HG03135 (cell line): ENCODE results near the gene KCNQ1.

Source experiments
- ATAC-seq: cut with Tn5 transposase; IDR thresholded peaks from one replicate; pipeline ENCODE4 v1.9.1; 2021; ENCODE audit warnings: mild to moderate bottlenecking, moderate library complexity; ENCODE audit not compliant: unreplicated experiment

The KCNQ1 gene

GRCh38 chr11:2865922-2866577, 421.2 kb downstream of the KCNQ1 start:
- ATAC-seq = no peak

DNA sequence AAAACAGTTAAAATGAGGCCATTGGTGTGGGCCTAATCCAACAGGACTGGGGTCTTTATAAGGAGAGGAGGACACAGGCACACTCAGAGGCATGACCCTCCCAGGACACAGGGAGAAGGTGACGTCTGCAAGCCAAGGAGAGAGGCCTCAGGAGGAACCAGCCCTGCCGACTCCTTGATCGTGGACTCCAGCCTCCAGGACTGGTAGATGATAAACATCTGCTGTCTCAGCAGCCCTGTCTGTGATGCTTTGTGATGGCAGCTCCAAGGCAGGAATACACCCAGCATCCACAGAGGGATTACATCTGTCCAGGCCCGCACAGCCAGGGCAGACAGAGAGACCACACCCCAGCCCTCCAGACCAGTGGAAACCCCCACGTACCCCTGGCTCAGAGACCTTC, 422.3 kb downstream of the KCNQ1 start:
- no peak for ATAC-seq

- no peak for ATAC-seq
Measured at GRCh38 chr11:2867722-2868505, 423.1 kb downstream of the KCNQ1 start.

- no peak for ATAC-seq
Measured at GRCh38 chr11:2868506-2869133, 423.8 kb downstream of the KCNQ1 start.

- ATAC-seq = no peak
Measured at GRCh38 chr11:2869134-2869526, 424.3 kb downstream of the KCNQ1 start.

GRCh38 chr11:2869561-2870427, 425.0 kb downstream of the KCNQ1 start:
- ATAC-seq = no peak

DNA sequence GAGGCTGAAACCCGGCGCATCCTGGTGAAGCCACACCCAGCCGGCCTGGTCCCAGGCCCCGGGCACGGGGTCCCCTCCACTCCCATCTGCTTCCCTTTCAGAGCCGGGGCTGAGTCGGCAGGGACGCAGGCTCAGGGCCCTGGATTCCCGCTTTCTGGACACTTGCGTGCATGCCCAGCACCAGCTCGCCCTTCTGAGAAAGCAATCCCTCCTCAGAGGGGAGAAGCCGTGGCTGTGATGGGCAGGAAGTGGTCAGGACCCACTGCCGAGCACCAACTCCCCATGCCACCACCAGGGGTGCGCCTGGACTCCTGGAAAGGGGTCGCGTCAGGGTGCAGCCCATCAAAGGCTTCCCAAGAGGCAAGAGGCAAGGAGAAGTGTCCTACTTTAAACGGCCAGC, 425.7 kb downstream of the KCNQ1 start:
- ATAC-seq = no peak

GRCh38 chr11:2870969-2871680, 426.3 kb downstream of the KCNQ1 start:
- no peak for ATAC-seq

GRCh38 chr11:2874963-2875362, 430.2 kb downstream of the KCNQ1 start:
- no peak for ATAC-seq

GRCh38 chr11:2877474-2877873, 432.7 kb downstream of the KCNQ1 start:
- no peak for ATAC-seq

GRCh38 chr11:2878782-2879181, 434.0 kb downstream of the KCNQ1 start:
- no peak for ATAC-seq

GRCh38 chr11:2880646-2881045, 435.8 kb downstream of the KCNQ1 start:
- ATAC-seq = no peak

DNA sequence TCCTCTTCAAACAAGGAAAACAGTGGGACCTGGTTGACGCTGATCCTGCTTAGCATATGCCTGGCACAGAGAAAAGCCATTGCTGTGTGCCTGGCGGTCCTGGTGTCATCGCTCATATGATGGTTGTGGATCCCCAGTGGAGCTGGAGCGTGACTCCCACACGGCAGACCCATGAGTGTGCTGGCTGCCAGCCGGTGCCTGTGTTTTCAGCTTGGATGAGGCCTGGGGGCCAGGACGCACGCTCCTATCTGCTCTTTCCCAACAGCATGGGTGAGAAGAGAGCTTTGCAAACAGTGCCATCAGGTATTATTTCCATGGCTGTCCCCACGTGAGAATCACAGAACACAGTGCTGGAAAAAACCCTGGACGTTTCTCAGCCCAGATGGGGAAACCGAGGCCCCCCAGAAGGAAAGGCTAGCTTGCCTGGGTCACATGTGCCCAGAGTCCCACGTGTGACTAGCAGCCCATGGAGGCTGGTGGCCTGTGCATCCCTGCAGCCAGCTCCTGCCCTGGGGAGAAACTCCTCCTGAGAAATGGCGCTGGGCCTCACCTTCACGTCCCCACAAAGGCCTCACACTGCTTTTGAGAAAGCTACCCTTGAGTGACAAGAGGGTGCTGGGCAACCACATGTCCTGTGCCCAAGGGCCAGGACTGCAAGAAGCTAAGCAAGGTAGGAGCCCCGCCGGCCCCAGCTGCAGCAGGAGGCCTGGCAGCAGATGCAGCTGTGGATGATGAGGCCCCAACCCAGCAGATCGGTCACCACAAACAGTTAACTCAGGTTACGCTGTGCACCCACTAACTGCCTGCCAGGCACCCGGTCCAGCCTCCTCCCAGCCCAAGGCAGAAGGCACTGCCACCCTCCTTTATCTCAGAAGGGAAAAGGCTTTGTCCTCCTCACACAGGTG, 436.5 kb downstream of the KCNQ1 start:
- no peak for ATAC-seq

DNA sequence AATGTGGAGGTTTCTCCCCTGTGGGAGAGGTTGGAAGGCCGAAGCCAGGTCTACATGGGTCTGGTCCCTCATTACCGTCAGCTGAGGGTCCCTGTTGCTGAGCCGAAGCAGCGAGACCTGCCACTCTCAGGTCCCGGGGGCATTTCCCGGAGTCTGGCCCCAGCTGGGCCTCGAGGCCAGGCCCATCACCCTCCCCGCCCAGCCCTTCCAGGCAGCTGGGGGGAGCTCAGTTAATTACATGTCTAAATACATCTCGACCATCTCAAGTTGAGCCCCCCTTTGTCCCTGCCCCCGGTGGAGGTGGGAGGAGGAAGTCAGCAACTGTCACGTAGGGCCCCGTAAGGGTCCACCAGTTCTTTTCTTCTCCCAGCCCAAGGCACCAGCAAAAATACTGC, 437.2 kb downstream of the KCNQ1 start:
- no peak for ATAC-seq

DNA sequence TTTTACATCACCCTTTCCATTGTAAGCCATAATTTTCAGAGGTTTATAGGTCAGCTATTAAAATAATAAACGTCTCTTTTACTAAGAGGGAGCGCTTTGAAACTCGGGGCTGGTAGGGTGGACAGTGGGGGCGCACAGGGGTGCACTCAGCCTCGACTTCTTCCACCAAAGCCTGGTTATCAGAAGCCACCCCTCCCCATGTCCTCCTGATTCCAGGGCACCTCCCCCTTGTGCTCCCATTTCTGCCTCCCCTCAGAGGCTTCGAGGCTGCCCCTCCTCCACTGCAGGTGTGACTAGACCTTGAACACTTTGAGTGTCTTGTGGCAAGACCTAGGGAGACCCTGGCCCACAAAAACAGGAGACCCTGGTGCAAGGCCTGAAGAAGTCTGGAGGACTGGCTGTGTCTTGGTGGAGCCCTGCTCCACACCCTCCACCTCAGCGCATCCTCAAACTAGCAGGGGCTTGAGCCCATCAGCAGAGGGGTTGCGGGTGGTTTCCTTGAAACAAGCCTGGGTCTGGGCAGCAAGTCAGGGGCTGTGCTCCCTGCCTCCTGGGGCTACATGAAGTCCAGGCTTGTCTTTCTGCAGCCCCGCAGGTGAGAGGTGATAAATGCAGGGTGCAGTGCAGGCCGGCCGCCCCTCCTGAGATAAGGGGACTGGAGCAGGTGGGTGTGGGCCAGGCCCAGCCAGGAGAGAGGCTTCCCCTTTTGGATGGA, 437.7 kb downstream of the KCNQ1 start:
- no peak for ATAC-seq

DNA sequence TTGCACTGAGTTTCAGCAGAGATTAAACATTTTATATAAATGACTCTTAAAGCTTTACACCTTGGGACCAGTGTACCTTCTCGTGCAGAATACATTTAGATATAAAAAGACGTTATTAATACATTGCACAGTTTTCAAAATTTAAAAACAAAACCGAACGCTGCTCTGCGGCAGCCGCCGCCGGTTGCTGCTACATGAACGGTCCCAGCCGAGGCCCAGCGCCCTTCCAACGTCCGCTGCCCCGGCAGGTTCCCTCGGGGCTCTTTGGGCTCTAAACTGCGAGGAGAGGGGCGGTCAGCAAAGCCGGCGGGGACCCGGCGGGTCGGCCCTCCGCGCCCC, 438.8 kb downstream of the KCNQ1 start:
- no peak for ATAC-seq

DNA sequence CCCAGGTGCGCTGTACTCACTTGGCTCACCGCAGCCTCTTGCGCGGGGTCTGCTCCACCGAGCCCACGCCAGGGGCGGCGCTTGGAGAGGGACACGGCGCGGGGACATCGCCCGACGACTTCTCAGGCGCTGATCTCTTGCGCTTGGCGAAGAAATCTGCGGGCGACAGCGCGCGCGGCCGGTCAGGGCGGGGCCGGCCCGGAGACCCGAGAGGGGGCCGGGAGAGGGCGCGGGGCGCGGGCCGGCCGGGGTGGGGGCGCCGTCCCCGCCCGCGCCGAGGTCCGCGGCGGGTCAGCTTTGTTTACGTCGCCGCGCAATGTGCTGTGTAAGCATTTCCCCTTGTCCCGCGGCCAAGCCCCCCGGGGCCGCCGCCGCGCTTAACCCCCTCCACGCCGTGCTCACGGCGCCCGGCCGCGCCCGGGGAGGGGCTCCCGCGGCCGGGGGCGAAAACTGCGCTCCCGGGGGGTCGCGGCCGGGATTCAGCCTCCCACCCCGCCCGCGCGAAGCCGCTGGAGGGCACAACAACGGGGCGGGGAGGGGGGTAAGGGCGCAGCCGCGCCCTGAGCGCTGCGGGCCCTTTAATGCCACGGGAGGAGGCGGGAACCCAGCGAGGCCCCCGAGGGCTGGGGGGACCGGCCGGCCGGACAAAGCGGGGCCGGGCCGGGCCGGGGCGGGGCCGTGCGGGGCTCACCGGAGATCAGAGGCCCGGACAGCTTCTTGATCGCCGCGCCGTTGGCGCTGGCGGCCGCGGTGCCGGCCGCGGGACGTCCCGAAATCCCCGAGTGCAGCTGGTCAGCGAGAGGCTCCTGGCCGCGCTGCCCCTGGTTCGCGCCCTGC, 439.4 kb downstream of the KCNQ1 start:
- no peak for ATAC-seq

GRCh38 chr11:2885017-2885677, 440.3 kb downstream of the KCNQ1 start:
- peak; percentile 5 for ATAC-seq
